Esophagus muscularis mucosa (tissue), 4 donors: ENCODE results near the gene COLEC12. TPM values are rescaled to one million over a fixed set of nuclear protein-coding genes. Genes with fewer than 3 reads are reported as not detected.

ENCODE experiments used
- DNase-seq: peaks from one replicate; pipeline ENCODE4 v3.0.0-alpha.2; 2017; ENCODE audit errors: extremely low spot score
- H3K27ac ChIP-seq, 4 donors: fragments of 200-600 bp; sonication (generic); replicated peaks in 1 of 4; 1 replicate in 3 of 4; 2 replicates in 1 of 4; pipeline ENCODE4 v1.5.1; 2016 to 2019; ENCODE audit warnings: mild to moderate bottlenecking in 1 of 4
- H3K27me3 ChIP-seq, 4 donors: fragments of 200-600 bp; sonication (generic); one replicate each; pipeline versions ENCODE4 v1.5.1 to v1.6.0; 2016 to 2019
- H3K36me3 ChIP-seq, 4 donors: fragments of 200-600 bp; sonication (generic); one replicate each; pipeline ENCODE4 v1.5.1; 2016 to 2019
- H3K4me1 ChIP-seq, 4 donors: fragments of 200-600 bp; sonication (generic); one replicate each; pipeline ENCODE4 v1.5.1; 2016 to 2019
- H3K4me3 ChIP-seq, 4 donors: fragments of 200-600 bp; sonication (generic); 1 replicate in 2 of 4; 2 replicates in 2 of 4; pipeline ENCODE4 v1.5.1; 2016 to 2019; ENCODE audit warnings: mild to moderate bottlenecking in 4 of 4, moderate library complexity in 1 of 4
- H3K9me3 ChIP-seq, 4 donors: fragments of 200-600 bp; sonication (generic); 1 replicate in 3 of 4; 2 replicates in 1 of 4; pipeline ENCODE4 v1.5.1; 2016 to 2019
- CTCF ChIP-seq, 3 experiments: fragments of 200-600 bp in 2 of 3; fragments of 450-650 bp in 1 of 3; sonication (generic) in 2 of 3; IDR thresholded peaks; one replicate each; pipeline ENCODE4 v1.5.1; 2017 to 2019; ENCODE audit warnings: antibody characterized with exemption in 3 of 3, mild to moderate bottlenecking in 2 of 3, moderate library complexity in 1 of 3
- EP300 ChIP-seq: sonication (generic); formaldehyde crosslinking; IDR thresholded peaks from one replicate; pipeline ENCODE4 v1.6.1; 2017; ENCODE audit warnings: antibody characterized with exemption
- POLR2A ChIP-seq: fragments of 450-650 bp; IDR thresholded peaks from one replicate; pipeline ENCODE4 v1.6.1; 2017; ENCODE audit warnings: antibody characterized with exemption, moderate library complexity, mild to moderate bottlenecking, low read depth
- POLR2AphosphoS5 ChIP-seq, 2 donors: sonication (generic); formaldehyde crosslinking; IDR thresholded peaks; one replicate each; pipeline ENCODE4 v1.6.1; 2017; ENCODE audit warnings: antibody characterized with exemption in 2 of 2
- WGBS: methylation state at CpG from one replicate; pipeline ENCODE4 v1.1.5; 2018; 5-methylcytosine and 5-hydroxymethylcytosine counted together
- intact Hi-C: fragments of 100-400 bp; cut with DNase I; formaldehyde crosslinking; loops from one replicate; pipeline ENCODE4 v1.15.1; 2023
- total RNA-seq, 4 donors: library from RNA; depleted of rRNA; stranded (reverse); fragments of >200 nt; gene quantifications; one replicate each; pipeline versions ENCODE4 v1.1.0 to v1.2.1, GENCODE V29; 2016

Gene COLEC12
- total RNA-seq, 4 donors from 2014 or later = 17.9 to 36.4 (median 23.5) TPM

- intact Hi-C loops = no loop called here
- H3K36me3 ChIP-seq = no peaks in the 10 kb centered on the region
- no peak overlapping the region for H3K4me3 ChIP-seq
- H3K27me3 ChIP-seq = no peaks in the 10 kb centered on the region
- no peak for TF ChIP-seq POLR2A
- TF ChIP-seq POLR2AphosphoS5 (IDR thresholded peaks at IDR 0.05) = no peak
- DNase-seq = no peak
- H3K27ac ChIP-seq = peak overlapping the region in 1 of 4 donors; percentile 6
- no peaks in the 10 kb centered on the region for H3K9me3 ChIP-seq
- H3K4me1 ChIP-seq = peaks cover 0 to 47% (median 40%) of the 10 kb centered on the region in 4 donors
- WGBS = 75% methylated on average over 7 of the region's 7 CpGs
Measured at GRCh38 chr18:415047-415446, 85.5 kb downstream of the COLEC12 start.

- peaks cover 0 to 54% (median 36%) of the 10 kb centered on the region in 4 donors for H3K4me1 ChIP-seq
- no peak for DNase-seq
- H3K36me3 ChIP-seq = no peaks in the 10 kb centered on the region
- WGBS = 68% methylated on average over 3 of the region's 3 CpGs
- TF ChIP-seq POLR2A = no peak
- TF ChIP-seq POLR2AphosphoS5 (IDR thresholded peaks at IDR 0.05) = no peak
- TF ChIP-seq EP300 = no peak
- no peak for TF ChIP-seq CTCF (IDR thresholded peaks at IDR 0.05)
- intact Hi-C loops = no loop called here
- H3K9me3 ChIP-seq = no peaks in the 10 kb centered on the region
- no peaks in the 10 kb centered on the region for H3K27me3 ChIP-seq
- no peak overlapping the region for H3K27ac ChIP-seq
- H3K4me3 ChIP-seq = no peak overlapping the region
Measured at GRCh38 chr18:413233-413632, 87.3 kb downstream of the COLEC12 start.

- DNase-seq = no peak
- Histone ChIP-seq H3K9me3 (no peaks in the 10 kb centered on the region), H3K36me3 (no peaks in the 10 kb centered on the region), H3K27me3 (no peaks in the 10 kb centered on the region), H3K4me3 (no peak overlapping the region), H3K4me1 (peaks cover 0 to 41% (median 26%) of the 10 kb centered on the region in 4 donors), H3K27ac (no peak overlapping the region)
- TF ChIP-seq CTCF (IDR thresholded peaks at IDR 0.05) = no peak
- no peak for TF ChIP-seq EP300
- no peak for TF ChIP-seq POLR2AphosphoS5 (IDR thresholded peaks at IDR 0.05)
- no peak for TF ChIP-seq POLR2A
- intact Hi-C loops = no loop called here
Measured at GRCh38 chr18:410047-410455, 90.5 kb downstream of the COLEC12 start.

GRCh38 chr18:408367-408766, 92.1 kb downstream of the COLEC12 start:
- 88% methylated on average over 1 of the region's 1 CpG for WGBS

GRCh38 chr18:407626-408224, 92.8 kb downstream of the COLEC12 start:
- Histone ChIP-seq H3K27ac (no peak overlapping the region), H3K36me3 (no peaks in the 10 kb centered on the region), H3K9me3 (peaks cover 0 to 4% (median 0%) of the 10 kb centered on the region in 4 donors), H3K4me1 (peaks cover 0 to 29% (median 23%) of the 10 kb centered on the region in 4 donors), H3K4me3 (no peak overlapping the region), H3K27me3 (no peaks in the 10 kb centered on the region)
- no peak for TF ChIP-seq POLR2A
- TF ChIP-seq POLR2AphosphoS5 (IDR thresholded peaks at IDR 0.05) = no peak
- TF ChIP-seq EP300 = no peak
- TF ChIP-seq CTCF (IDR thresholded peaks at IDR 0.05) = no peak
- no peak for DNase-seq
- intact Hi-C loops = no loop called here
- 79% methylated on average over 4 of the region's 4 CpGs for WGBS

More at GRCh38 chr18:408367-408766, 92.1 kb downstream of the COLEC12 start:
- peaks cover 0 to 33% (median 25%) of the 10 kb centered on the region in 4 donors for H3K4me1 ChIP-seq
- DNase-seq = no peak
- no peak overlapping the region for H3K27ac ChIP-seq
- TF ChIP-seq EP300 = no peak
- no peak for TF ChIP-seq POLR2A
- no peak for TF ChIP-seq POLR2AphosphoS5 (IDR thresholded peaks at IDR 0.05)
- no peak for TF ChIP-seq CTCF (IDR thresholded peaks at IDR 0.05)
- intact Hi-C loops = no loop called here
- H3K9me3 ChIP-seq = peaks cover 0 to 4% (median 0%) of the 10 kb centered on the region in 4 donors
- H3K27me3 ChIP-seq = no peaks in the 10 kb centered on the region
- H3K36me3 ChIP-seq = no peaks in the 10 kb centered on the region
- no peak overlapping the region for H3K4me3 ChIP-seq
